H7 (cell line): Measurements from ENCODE around the gene ARL1. TPM values are rescaled to one million over a fixed set of nuclear protein-coding genes. Genes with fewer than 3 reads are reported as not detected.
"Not testable (repeated sequence)": the region's sequence is repeated elsewhere in the genome, so short reads cannot be mapped to it uniquely, and the experiment has no call there.

Experiments
- DNase-seq: peaks from one replicate; pipeline ENCODE4 v3.0.0; 2012
- H3K27me3 ChIP-seq: 2 replicates; pipeline ENCODE4 v1.6.0; 2011; ENCODE audit warnings: mild to moderate bottlenecking, low read length; ENCODE audit not compliant: control insufficient read depth, insufficient read depth
- H3K36me3 ChIP-seq: replicated peaks from 2 replicates; pipeline ENCODE4 v1.5.1; 2011; ENCODE audit warnings: low read length; ENCODE audit not compliant: control insufficient read depth, insufficient read depth
- H3K4me3 ChIP-seq: 2 replicates; pipeline ENCODE4 v1.5.1; 2011; ENCODE audit warnings: low read depth, mild to moderate bottlenecking, control low read depth, low read length, moderate library complexity; ENCODE audit not compliant: insufficient read depth
- total RNA-seq: library from RNA; depleted of rRNA; stranded (reverse); fragments of >200 nt; shearing (Covaris generic); gene quantifications from 2 replicates; pipeline ENCODE4 v1.2.3, GENCODE V29; 2014; rRNA removed

ARL1 gene
- total RNA-seq, result 34.8 and 61.9 TPM in 2 replicates

- peak; percentile 84 for DNase-seq
- H3K36me3 ChIP-seq, result no peaks in the 10 kb centered on the region; the same call in none of the 2 replicates
- H3K27me3 ChIP-seq, result no peaks in the 10 kb centered on the region
- peak within 1 kb of the TSS; percentile 85 for H3K4me3 ChIP-seq
These were observed at the start of gene ARL1 for GRCh38 chr12:101407436-101408345. ARL1 (minus strand) TSS chr12:101407772; CDS start chr12:101407645, 127 bp downstream.

DNA sequence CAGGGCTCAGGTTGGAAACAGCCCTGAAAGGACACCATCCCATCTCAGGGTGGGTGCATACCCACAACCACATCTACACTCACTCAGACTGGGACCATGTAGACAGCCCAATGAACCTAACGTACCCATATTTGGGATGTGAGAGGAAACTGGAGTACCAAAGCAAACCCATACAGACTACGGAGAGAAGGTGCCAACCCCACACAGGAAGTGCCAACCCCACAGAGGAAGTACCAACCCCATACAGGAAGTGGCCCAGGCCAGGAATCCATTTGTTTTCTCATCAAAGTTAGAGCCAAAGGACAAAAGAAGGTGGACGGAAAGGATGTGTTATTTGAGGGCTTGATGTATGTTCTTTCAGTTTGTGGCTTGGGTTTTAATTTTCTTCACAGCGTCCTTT lies 48.1 kb upstream of the ARL1 start:
- no peaks in the 10 kb centered on the region for H3K27me3 ChIP-seq
- no peak overlapping the region for H3K4me3 ChIP-seq
- H3K36me3 ChIP-seq, result no peaks in the 10 kb centered on the region
- DNase-seq, result no peak

- DNase-seq, result no peak
- Histone ChIP-seq H3K27me3 (no peaks in the 10 kb centered on the region), H3K36me3 (no peaks in the 10 kb centered on the region), H3K4me3 (no peak overlapping the region)
These were observed 34.1 kb upstream of the ARL1 start for GRCh38 chr12:101441461-101442224.

DNA sequence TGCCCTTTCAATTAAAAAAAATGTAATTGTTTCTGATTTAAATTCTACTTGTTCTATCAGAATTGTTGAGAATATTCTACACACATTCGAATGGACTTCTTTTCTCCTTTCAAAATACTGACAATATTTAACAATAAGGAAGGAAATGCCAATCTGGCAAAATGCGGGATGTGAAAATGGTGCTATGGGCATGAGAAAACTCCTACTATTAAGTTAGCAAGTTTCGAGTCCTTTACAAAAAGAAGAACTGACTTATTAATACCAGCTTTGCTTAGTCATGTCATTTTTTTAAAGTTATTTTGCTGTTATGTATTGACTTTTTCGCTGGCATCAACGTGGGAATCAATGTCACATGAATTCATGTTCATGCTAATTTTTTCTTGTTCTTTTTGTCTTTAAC lies 31.7 kb upstream of the ARL1 start:
- Histone ChIP-seq H3K36me3 (no peaks in the 10 kb centered on the region), H3K27me3 (no peaks in the 10 kb centered on the region), H3K4me3 (no peak overlapping the region)
- DNase-seq, result no peak

- no peak overlapping the region for H3K4me3 ChIP-seq
- H3K36me3 ChIP-seq, result no peaks in the 10 kb centered on the region
- no peaks in the 10 kb centered on the region for H3K27me3 ChIP-seq
- DNase-seq, result no peak
These were observed 28.6 kb upstream of the ARL1 start for GRCh38 chr12:101436136-101436535.

GRCh38 chr12:101430456-101430855 lies 22.9 kb upstream of the ARL1 start:
- Histone ChIP-seq H3K27me3 (no peaks in the 10 kb centered on the region), H3K4me3 (no peak overlapping the region), H3K36me3 (no peaks in the 10 kb centered on the region)
- DNase-seq, result no peak

- Histone ChIP-seq H3K36me3 (no peaks in the 10 kb centered on the region), H3K27me3 (no peaks in the 10 kb centered on the region), H3K4me3 (no peak overlapping the region)
- DNase-seq, result no peak
These were observed 17.0 kb upstream of the ARL1 start for GRCh38 chr12:101424620-101425019.

- not testable (repeated sequence) for H3K27me3 ChIP-seq, DNase-seq
These were observed 14.5 kb upstream of the ARL1 start for GRCh38 chr12:101422066-101422465.

GRCh38 chr12:101415228-101415627 lies 7.7 kb upstream of the ARL1 start:
- Histone ChIP-seq H3K36me3 (no peaks in the 10 kb centered on the region), H3K27me3 (no peaks in the 10 kb centered on the region), H3K4me3 (no peak overlapping the region)
- no peak for DNase-seq

More at GRCh38 chr12:101422066-101422465, 14.5 kb upstream of the ARL1 start:
- H3K4me3 ChIP-seq, H3K36me3 ChIP-seq: not testable (repeated sequence)

- no peaks in the 10 kb centered on the region for H3K36me3 ChIP-seq
- H3K27me3 ChIP-seq, result no peaks in the 10 kb centered on the region
- DNase-seq, result peak; percentile 43
- no peak overlapping the region for H3K4me3 ChIP-seq
These were observed 7.1 kb upstream of the ARL1 start for GRCh38 chr12:101414533-101415119.

- H3K4me3 ChIP-seq, H3K36me3 ChIP-seq, H3K27me3 ChIP-seq, DNase-seq: not testable (repeated sequence)
These were observed 2.6 kb upstream of the ARL1 start for GRCh38 chr12:101410169-101410568.

- H3K4me3 ChIP-seq, result peak overlapping the region; percentile 85
These were observed 530 bp downstream of the ARL1 start for GRCh38 chr12:101407049-101407435.

GRCh38 chr12:101391181-101391580 lies 16.4 kb downstream of the ARL1 start:
- peaks cover 12% of the 10 kb centered on the region for H3K36me3 ChIP-seq
- DNase-seq, H3K27me3 ChIP-seq, H3K4me3 ChIP-seq: not testable (repeated sequence)

More at GRCh38 chr12:101407049-101407435, 530 bp downstream of the ARL1 start:
- no peak for DNase-seq
- H3K36me3 ChIP-seq, result no peaks in the 10 kb centered on the region; the same call in none of the 2 replicates
- H3K27me3 ChIP-seq, result no peaks in the 10 kb centered on the region

GRCh38 chr12:101379149-101379548 lies 28.4 kb downstream of the ARL1 start:
- Histone ChIP-seq H3K36me3 (peaks cover 8% of the 10 kb centered on the region), H3K27me3 (no peaks in the 10 kb centered on the region), H3K4me3 (no peak overlapping the region)
- no peak for DNase-seq
